Neural cell (in vitro differentiated cells): ENCODE measurements around the gene MFRP. TPM values are rescaled to one million over a fixed set of nuclear protein-coding genes. Genes with fewer than 3 reads are reported as not detected.

ENCODE experiments used
- H2AFZ ChIP-seq: fragments of 200-600, 300-800 bp; sonication (generic), shearing (Covaris generic); 2 replicates; pipeline ENCODE4 v1.6.0; 2014; ENCODE audit warnings: low read depth, mild to moderate bottlenecking, antibody characterized with exemption, low read length, moderate library complexity
- H3F3A ChIP-seq: fragments of 200-600 bp; shearing (Covaris generic); 2 replicates; pipeline ENCODE4 v1.6.1; 2016; ENCODE audit warnings: mild to moderate bottlenecking, moderate library complexity, mixed read lengths, antibody characterized with exemption, low read length; ENCODE audit not compliant: insufficient read depth, poor library complexity, severe bottlenecking
- H3K27ac ChIP-seq: fragments of 200-600, 300-800 bp; sonication (generic), shearing (Covaris generic); 2 replicates; pipeline ENCODE4 v1.5.1; 2014; ENCODE audit warnings: mild to moderate bottlenecking, low read length, moderate library complexity
- H3K27me3 ChIP-seq: fragments of 300-800, 200-600 bp; sonication (generic), shearing (Covaris generic); 2 replicates; pipeline ENCODE4 v1.6.0; 2014; ENCODE audit warnings: mild to moderate bottlenecking, low read depth, low read length, moderate library complexity; ENCODE audit not compliant: insufficient read depth
- H3K36me3 ChIP-seq: fragments of 300-800, 200-600 bp; sonication (generic), shearing (Covaris generic); 2 replicates; pipeline ENCODE4 v1.5.1; 2014; ENCODE audit warnings: mild to moderate bottlenecking, antibody characterized with exemption, low read length, moderate library complexity; ENCODE audit not compliant: insufficient read depth
- H3K4me2 ChIP-seq: fragments of 300-800, 200-600 bp; sonication (generic), shearing (Covaris generic); 2 replicates; pipeline ENCODE4 v1.6.0; 2014; ENCODE audit warnings: mild to moderate bottlenecking, low read length
- H3K4me3 ChIP-seq: fragments of 300-800, 200-600 bp; sonication (generic), shearing (Covaris generic); 2 replicates; pipeline ENCODE4 v1.5.1; 2014; ENCODE audit warnings: mild to moderate bottlenecking, low read length, moderate library complexity
- H3K79me2 ChIP-seq: fragments of 200-600 bp; shearing (Covaris generic); replicated peaks from 2 replicates; pipeline ENCODE4 v1.6.0; 2014; ENCODE audit warnings: mild to moderate bottlenecking, low read length, moderate library complexity; ENCODE audit not compliant: insufficient read depth
- H3K9ac ChIP-seq: fragments of 300-800, 200-600 bp; sonication (generic), shearing (Covaris generic); 2 replicates; pipeline ENCODE4 v1.6.1; 2016; ENCODE audit warnings: mild to moderate bottlenecking, low read length, mixed read lengths
- H3K9me2 ChIP-seq: fragments of 200-600 bp; shearing (Covaris generic); 2 replicates; pipeline ENCODE4 v1.6.1; 2016; ENCODE audit warnings: mild to moderate bottlenecking, low read length, mixed read lengths; ENCODE audit not compliant: insufficient read depth
- H3K9me3 ChIP-seq: fragments of 200-600, 300-800 bp; sonication (generic), shearing (Covaris generic); 2 replicates; pipeline ENCODE4 v1.6.1; 2016; ENCODE audit warnings: mild to moderate bottlenecking, mixed run types, low read length, moderate library complexity, mixed read lengths
- H4K20me1 ChIP-seq: fragments of 200-600 bp; shearing (Covaris generic); 2 replicates; pipeline ENCODE4 v1.6.1; 2016; ENCODE audit warnings: mild to moderate bottlenecking, mixed run types; ENCODE audit not compliant: insufficient read depth
- CTCF ChIP-seq: fragments of 450-650 bp; IDR thresholded peaks from 2 replicates; pipeline ENCODE4 v1.5.1; 2014; ENCODE audit warnings: antibody characterized with exemption, mild to moderate bottlenecking, moderate library complexity; ENCODE audit not compliant: poor library complexity, severe bottlenecking
- EZH2 ChIP-seq: fragments of 200-600, 300-800 bp; shearing (Covaris generic), sonication (generic); IDR thresholded peaks from 2 replicates; pipeline ENCODE4 v1.6.1; 2014; ENCODE audit warnings: antibody characterized with exemption, low read length, borderline replicate concordance, mild to moderate bottlenecking; ENCODE audit not compliant: insufficient read depth, poor library complexity, severe bottlenecking
- MXI1 ChIP-seq: fragments of 450-650 bp; conservative IDR thresholded peaks from 2 replicates; pipeline ENCODE4 v1.6.1; 2014; ENCODE audit warnings: antibody characterized with exemption, mild to moderate bottlenecking; ENCODE audit not compliant: poor library complexity, severe bottlenecking
- POLR2AphosphoS5 ChIP-seq: IDR thresholded peaks from 2 replicates; pipeline ENCODE4 v1.6.1; 2012
- RAD21 ChIP-seq: fragments of 450-650 bp; conservative IDR thresholded peaks from 2 replicates; pipeline ENCODE4 v1.6.1; 2014; ENCODE audit warnings: antibody characterized with exemption, mild to moderate bottlenecking, moderate library complexity
- REST ChIP-seq: IDR thresholded peaks from 2 replicates; pipeline ENCODE4 v1.6.1; 2012; ENCODE audit warnings: borderline replicate concordance
- TAF1 ChIP-seq: IDR thresholded peaks from 2 replicates; pipeline ENCODE4 v1.6.1; 2012; ENCODE audit warnings: low read depth
- polyA plus RNA-seq: library from polyadenylated mRNA; depleted of rRNA; stranded (reverse); fragments of >200 nt; gene quantifications from 2 replicates; pipeline ENCODE4 v1.2.3, GENCODE V29; 2014

Gene MFRP
- polyA plus RNA-seq, 1 donor from 2014 or later: not detected

GRCh38 chr11:119309411-119309810 is 37.1 kb downstream of the MFRP start:
- no peaks in the 10 kb centered on the region for H3K36me3 ChIP-seq
- no peak overlapping the region for H3K4me2 ChIP-seq
- H3F3A ChIP-seq: no peaks in the 10 kb centered on the region
- no peak overlapping the region for H3K27ac ChIP-seq
- TF ChIP-seq POLR2AphosphoS5 (no peak), TAF1 (no peak), REST (no peak)
- H3K9me3 ChIP-seq: no peaks in the 10 kb centered on the region
- H4K20me1 ChIP-seq: no peaks in the 10 kb centered on the region
- H2AFZ ChIP-seq: no peak overlapping the region
- no peaks in the 10 kb centered on the region for H3K9me2 ChIP-seq
- no peaks in the 10 kb centered on the region for H3K79me2 ChIP-seq
- no peak overlapping the region for H3K9ac ChIP-seq
- H3K27me3 ChIP-seq: no peaks in the 10 kb centered on the region
- H3K4me3 ChIP-seq: no peak overlapping the region

GRCh38 chr11:119307974-119308373 is 38.5 kb downstream of the MFRP start:
- no peaks in the 10 kb centered on the region for H3K36me3 ChIP-seq

More at GRCh38 chr11:119307974-119308373, 38.5 kb downstream of the MFRP start:
- no peaks in the 10 kb centered on the region for H3F3A ChIP-seq
- no peaks in the 10 kb centered on the region for H3K9me3 ChIP-seq
- no peaks in the 10 kb centered on the region for H3K79me2 ChIP-seq
- TF ChIP-seq CTCF (no peak), REST (no peak), POLR2AphosphoS5 (no peak), MXI1 (no peak), RAD21 (no peak), EZH2 (no peak), TAF1 (no peak)
- H3K4me3 ChIP-seq: no peak overlapping the region
- no peak overlapping the region for H3K4me2 ChIP-seq
- H2AFZ ChIP-seq: no peak overlapping the region
- H3K27me3 ChIP-seq: no peaks in the 10 kb centered on the region
- H3K9ac ChIP-seq: no peak overlapping the region
- H3K27ac ChIP-seq: no peak overlapping the region
- no peaks in the 10 kb centered on the region for H3K9me2 ChIP-seq
- no peaks in the 10 kb centered on the region for H4K20me1 ChIP-seq
